ENCODE data around the gene TRAF3. TPM values are rescaled to one million over a fixed set of nuclear protein-coding genes. Genes with fewer than 3 reads are reported as not detected.

Gene TRAF3
- total RNA-seq, 1 experiment from 2014 or later: 37.6 TPM

DNA sequence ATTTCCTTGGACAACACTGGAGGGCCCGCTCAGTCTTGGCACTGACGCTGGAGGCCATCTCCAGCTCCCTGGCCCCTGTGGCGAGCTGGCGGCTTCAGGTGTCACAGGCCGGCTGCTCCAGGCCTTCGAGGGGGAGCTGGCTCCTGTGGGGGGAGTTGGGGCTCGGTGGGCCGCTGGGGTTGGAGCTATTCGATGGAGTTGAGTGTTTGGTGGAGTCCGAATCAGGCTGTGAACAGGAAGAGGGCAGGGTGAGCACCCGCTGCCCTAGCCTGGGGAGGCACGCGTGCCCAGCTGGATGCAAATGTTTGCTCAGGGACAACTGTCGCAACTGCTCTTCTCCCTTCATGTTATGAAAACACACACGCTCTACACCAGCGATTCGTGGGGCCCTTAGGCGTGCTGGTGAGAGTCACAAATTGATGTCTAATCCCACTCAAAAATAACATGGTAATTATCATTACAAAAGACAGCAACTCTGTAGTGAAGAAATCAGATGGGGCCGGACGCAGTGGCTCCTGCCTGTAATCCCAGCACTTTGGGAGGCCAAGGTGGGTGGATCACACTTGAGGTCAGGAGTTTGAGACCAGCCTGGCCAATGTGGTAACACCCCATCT is 156.5 kb downstream of the TRAF3 start:
- Histone ChIP-seq H3K4me1 (ENCODE audit: control insufficient read depth, insufficient read depth, low read length) (no peaks in the 10 kb centered on the region; the same call in 1 of the 2 replicates), H3K9me3 (ENCODE audit: control insufficient read depth, insufficient read depth, low read depth, low read length) (no peaks in the 10 kb centered on the region), H3K27ac (ENCODE audit: low read length) (no peak overlapping the region), H3K4me3 (ENCODE audit: low read depth in 2 of 2, low read length in 2 of 2) (no peak overlapping the region), H3K27me3 (ENCODE audit: control insufficient read depth, insufficient read depth, low read length) (no peaks in the 10 kb centered on the region), H3K36me3 (ENCODE audit: control insufficient read depth, insufficient read depth, low read length) (no peaks in the 10 kb centered on the region)
- TF ChIP-seq TCF7L2 (IDR thresholded peaks at IDR 0.05; ENCODE audit: low read depth, low read length) (no peak), SIN3A (IDR thresholded peaks at IDR 0.05; ENCODE audit: borderline replicate concordance, insufficient read depth, low read depth, low read length) (no peak), POLR2AphosphoS5 (IDR thresholded peaks at IDR 0.05; ENCODE audit: low read depth, low read length) (no peak)
- TF ChIP-seq, protein P1, sequence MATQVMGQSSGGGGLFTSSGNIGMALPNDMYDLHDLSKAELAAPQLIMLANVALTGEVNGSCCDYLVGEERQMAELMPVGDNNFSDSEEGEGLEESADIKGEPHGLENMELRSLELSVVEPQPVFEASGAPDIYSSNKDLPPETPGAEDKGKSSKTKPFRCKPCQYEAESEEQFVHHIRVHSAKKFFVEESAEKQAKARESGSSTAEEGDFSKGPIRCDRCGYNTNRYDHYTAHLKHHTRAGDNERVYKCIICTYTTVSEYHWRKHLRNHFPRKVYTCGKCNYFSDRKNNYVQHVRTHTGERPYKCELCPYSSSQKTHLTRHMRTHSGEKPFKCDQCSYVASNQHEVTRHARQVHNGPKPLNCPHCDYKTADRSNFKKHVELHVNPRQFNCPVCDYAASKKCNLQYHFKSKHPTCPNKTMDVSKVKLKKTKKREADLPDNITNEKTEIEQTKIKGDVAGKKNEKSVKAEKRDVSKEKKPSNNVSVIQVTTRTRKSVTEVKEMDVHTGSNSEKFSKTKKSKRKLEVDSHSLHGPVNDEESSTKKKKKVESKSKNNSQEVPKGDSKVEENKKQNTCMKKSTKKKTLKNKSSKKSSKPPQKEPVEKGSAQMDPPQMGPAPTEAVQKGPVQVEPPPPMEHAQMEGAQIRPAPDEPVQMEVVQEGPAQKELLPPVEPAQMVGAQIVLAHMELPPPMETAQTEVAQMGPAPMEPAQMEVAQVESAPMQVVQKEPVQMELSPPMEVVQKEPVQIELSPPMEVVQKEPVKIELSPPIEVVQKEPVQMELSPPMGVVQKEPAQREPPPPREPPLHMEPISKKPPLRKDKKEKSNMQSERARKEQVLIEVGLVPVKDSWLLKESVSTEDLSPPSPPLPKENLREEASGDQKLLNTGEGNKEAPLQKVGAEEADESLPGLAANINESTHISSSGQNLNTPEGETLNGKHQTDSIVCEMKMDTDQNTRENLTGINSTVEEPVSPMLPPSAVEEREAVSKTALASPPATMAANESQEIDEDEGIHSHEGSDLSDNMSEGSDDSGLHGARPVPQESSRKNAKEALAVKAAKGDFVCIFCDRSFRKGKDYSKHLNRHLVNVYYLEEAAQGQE (IDR thresholded peaks at IDR 0.05; ENCODE audit: insufficient read depth in 1 of 2, low read depth in 2 of 2, low read length in 1 of 2): no peak
- TF ChIP-seq, protein P2, sequence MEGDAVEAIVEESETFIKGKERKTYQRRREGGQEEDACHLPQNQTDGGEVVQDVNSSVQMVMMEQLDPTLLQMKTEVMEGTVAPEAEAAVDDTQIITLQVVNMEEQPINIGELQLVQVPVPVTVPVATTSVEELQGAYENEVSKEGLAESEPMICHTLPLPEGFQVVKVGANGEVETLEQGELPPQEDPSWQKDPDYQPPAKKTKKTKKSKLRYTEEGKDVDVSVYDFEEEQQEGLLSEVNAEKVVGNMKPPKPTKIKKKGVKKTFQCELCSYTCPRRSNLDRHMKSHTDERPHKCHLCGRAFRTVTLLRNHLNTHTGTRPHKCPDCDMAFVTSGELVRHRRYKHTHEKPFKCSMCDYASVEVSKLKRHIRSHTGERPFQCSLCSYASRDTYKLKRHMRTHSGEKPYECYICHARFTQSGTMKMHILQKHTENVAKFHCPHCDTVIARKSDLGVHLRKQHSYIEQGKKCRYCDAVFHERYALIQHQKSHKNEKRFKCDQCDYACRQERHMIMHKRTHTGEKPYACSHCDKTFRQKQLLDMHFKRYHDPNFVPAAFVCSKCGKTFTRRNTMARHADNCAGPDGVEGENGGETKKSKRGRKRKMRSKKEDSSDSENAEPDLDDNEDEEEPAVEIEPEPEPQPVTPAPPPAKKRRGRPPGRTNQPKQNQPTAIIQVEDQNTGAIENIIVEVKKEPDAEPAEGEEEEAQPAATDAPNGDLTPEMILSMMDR (IDR thresholded peaks at IDR 0.05): no peak
- in situ Hi-C loops (cut with HindIII; ENCODE audit: low pct_unique_long_range_greater_than_20kb, low sequenced_read_pairs): no loop called here
- POLR2A ChIA-PET: no interaction called here
- BruUV-seq (replicated peaks): no TSS peak
- DNase-seq (ENCODE audit: low read depth, low spot score) (no peak), ATAC-seq (no peak)
- intact Hi-C loops (cut with micrococcal nuclease; ENCODE audit: unreplicated experiment): no loop called here
- CTCF ChIA-PET: no interaction called here

DNA sequence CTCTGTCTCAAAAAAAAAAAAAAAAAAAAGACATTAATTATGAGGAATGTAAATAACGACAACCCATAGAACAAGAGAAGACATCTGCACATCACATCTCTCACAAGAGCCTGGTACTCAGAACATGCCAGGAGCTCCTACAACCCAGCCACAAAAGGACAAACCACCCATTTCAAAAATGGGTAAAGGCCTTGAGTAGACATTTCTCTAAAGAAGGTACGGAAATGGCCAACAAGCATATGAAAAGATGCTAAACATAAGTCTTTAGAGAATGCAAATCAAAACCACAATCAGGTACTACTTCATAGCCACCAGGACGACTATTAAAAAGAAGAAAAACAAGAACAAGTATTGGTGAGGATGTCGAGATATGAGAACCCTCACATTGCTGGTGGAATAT is 158.5 kb downstream of the TRAF3 start:
- DNase-seq (ENCODE audit: low read depth, low spot score) (no peak), ATAC-seq (no peak)
- no peak overlapping the region for H3K4me3 ChIP-seq (ENCODE audit: low read depth in 2 of 2, low read length in 2 of 2)
- H3K27me3 ChIP-seq (ENCODE audit: control insufficient read depth, insufficient read depth, low read length): no peaks in the 10 kb centered on the region
- ChIA-PET CTCF (no interaction called here), POLR2A (no interaction called here)
- H3K36me3 ChIP-seq (ENCODE audit: control insufficient read depth, insufficient read depth, low read length): no peaks in the 10 kb centered on the region
- no TSS peak for BruUV-seq (replicated peaks)
- intact Hi-C loops (cut with micrococcal nuclease; ENCODE audit: unreplicated experiment): no loop called here
- H3K27ac ChIP-seq (ENCODE audit: low read length): no peak overlapping the region
- H3K4me1 ChIP-seq (ENCODE audit: control insufficient read depth, insufficient read depth, low read length): no peaks in the 10 kb centered on the region
- TF ChIP-seq, protein P2 (IDR thresholded peaks at IDR 0.05): no peak
- TF ChIP-seq SIN3A (IDR thresholded peaks at IDR 0.05; ENCODE audit: borderline replicate concordance, insufficient read depth, low read depth, low read length) (no peak), POLR2AphosphoS5 (IDR thresholded peaks at IDR 0.05; ENCODE audit: low read depth, low read length) (no peak), TCF7L2 (IDR thresholded peaks at IDR 0.05; ENCODE audit: low read depth, low read length) (no peak)
- TF ChIP-seq, protein P1 (IDR thresholded peaks at IDR 0.05; ENCODE audit: insufficient read depth in 1 of 2, low read depth in 2 of 2, low read length in 1 of 2): no peak
- in situ Hi-C loops (cut with HindIII; ENCODE audit: low pct_unique_long_range_greater_than_20kb, low sequenced_read_pairs): no loop called here
- H3K9me3 ChIP-seq (ENCODE audit: control insufficient read depth, insufficient read depth, low read depth, low read length): no peaks in the 10 kb centered on the region

Data from Panc1 (cell line).